GM23338 (cell line): ENCODE measurements around the gene GADL1. TPM values are rescaled to one million over a fixed set of nuclear protein-coding genes. Genes with fewer than 3 reads are reported as not detected.

Source experiments
- ATAC-seq: fragments of 200-7000 bp; cut with Tn5 transposase; 3 replicates; pipeline ENCODE4 v1.9.1; 2020
- DNase-seq: peaks from one replicate; pipeline ENCODE4 v3.0.0-alpha.2; 2015; ENCODE audit warnings: low spot score
- H2AFZ ChIP-seq: fragments of 200-600 bp; sonication (generic); 2 replicates; pipeline ENCODE4 v1.8.0; 2016; ENCODE audit warnings: antibody characterized with exemption, mild to moderate bottlenecking, moderate library complexity
- H3F3A ChIP-seq: fragments of 200-600 bp; sonication (generic); replicated peaks from 2 replicates; pipeline ENCODE4 v1.8.0; 2017; ENCODE audit warnings: antibody characterized with exemption, mixed run types, low read depth
- H3K27ac ChIP-seq: fragments of 200-600 bp; sonication (generic); 2 replicates; pipeline ENCODE4 v1.6.1; 2016; ENCODE audit warnings: low read depth
- H3K27me3 ChIP-seq: fragments of 200-600 bp; sonication (generic); 2 replicates; pipeline ENCODE4 v1.8.0; 2016; ENCODE audit warnings: mild to moderate bottlenecking, mixed run types, moderate library complexity; ENCODE audit not compliant: insufficient read depth
- H3K36me3 ChIP-seq: fragments of 200-600 bp; sonication (generic); 2 replicates; pipeline ENCODE4 v1.8.0; 2016; ENCODE audit warnings: mild to moderate bottlenecking; ENCODE audit not compliant: insufficient read depth
- H3K4me1 ChIP-seq: fragments of 200-600 bp; sonication (generic); 2 replicates; pipeline ENCODE4 v1.8.0; 2016; ENCODE audit warnings: mild to moderate bottlenecking, moderate library complexity; ENCODE audit not compliant: insufficient read depth
- H3K4me2 ChIP-seq: fragments of 200-600 bp; sonication (generic); 2 replicates; pipeline ENCODE4 v1.7.1; 2017; ENCODE audit warnings: mixed run types
- H3K4me3 ChIP-seq: fragments of 200-600 bp; sonication (generic); 2 replicates; pipeline ENCODE4 v1.6.1; 2016; ENCODE audit warnings: mixed run types
- H3K79me2 ChIP-seq: fragments of 200-600 bp; sonication (generic); replicated peaks from 2 replicates; pipeline ENCODE4 v1.8.0; 2017; ENCODE audit warnings: mild to moderate bottlenecking; ENCODE audit not compliant: insufficient read depth
- H3K9me2 ChIP-seq: fragments of 200-600 bp; sonication (generic); 2 replicates; pipeline ENCODE4 v1.8.0; 2017; ENCODE audit not compliant: insufficient read depth
- H4K20me1 ChIP-seq: fragments of 200-600 bp; sonication (generic); replicated peaks from 2 replicates; pipeline ENCODE4 v1.8.0; 2017; ENCODE audit warnings: mild to moderate bottlenecking; ENCODE audit not compliant: insufficient read depth
- H3K27ac Mint-ChIP-seq: 2 replicates; pipeline ENCODE4 v1.8.0; 2020; ENCODE audit warnings: inconsistent platforms, mild to moderate bottlenecking, moderate library complexity, mixed read lengths
- H3K27me3 Mint-ChIP-seq: 3 replicates; pipeline ENCODE4 v1.8.0; 2022; ENCODE audit warnings: low read depth, mild to moderate bottlenecking, moderate library complexity, mixed read lengths, inconsistent platforms; ENCODE audit not compliant: insufficient read depth, poor library complexity
- H3K36me3 Mint-ChIP-seq: 3 replicates; pipeline ENCODE4 v1.8.0; 2021; ENCODE audit warnings: low read depth, mild to moderate bottlenecking, inconsistent platforms, moderate library complexity, mixed read lengths
- H3K4me1 Mint-ChIP-seq: 3 replicates; pipeline ENCODE4 v1.8.0; 2020; ENCODE audit warnings: mild to moderate bottlenecking, inconsistent platforms, mixed read lengths
- H3K4me3 Mint-ChIP-seq: 3 replicates; pipeline ENCODE4 v1.8.0; 2021; ENCODE audit warnings: moderate library complexity, mild to moderate bottlenecking, inconsistent platforms, mixed read lengths
- H3K9me3 Mint-ChIP-seq: 3 replicates; pipeline ENCODE4 v1.8.0; 2020; ENCODE audit warnings: moderate library complexity, mild to moderate bottlenecking, inconsistent platforms, mixed read lengths
- CREB1 ChIP-seq: fragments of 250-450 bp; sonication (Bioruptor Pico); IDR thresholded peaks from 2 replicates; pipeline ENCODE4 v1.5.0; 2020; ENCODE audit warnings: low read depth, mild to moderate bottlenecking, moderate library complexity
- EZH2phosphoT487 ChIP-seq: fragments of 200-600 bp; sonication (generic); IDR thresholded peaks from one replicate; pipeline ENCODE4 v1.8.1; 2018; ENCODE audit warnings: antibody characterized with exemption; ENCODE audit not compliant: unreplicated experiment
- NANOG ChIP-seq: IDR thresholded peaks from 2 replicates; pipeline ENCODE4 v1.6.1; 2016; ENCODE audit warnings: antibody characterized with exemption, borderline replicate concordance
- POLR2AphosphoS5 ChIP-seq: IDR thresholded peaks from 2 replicates; pipeline ENCODE4 v1.6.1; 2016; ENCODE audit warnings: antibody characterized with exemption, low read depth
- STAT1 ChIP-seq: IDR thresholded peaks from one replicate; pipeline ENCODE4 v1.6.1; 2016; ENCODE audit warnings: antibody characterized with exemption; ENCODE audit not compliant: unreplicated experiment
- ZNF114 ChIP-seq: fragments of 250-450 bp; sonication (Bioruptor Pico); IDR thresholded peaks from 2 replicates; pipeline ENCODE4 v1.5.0; 2020; ENCODE audit warnings: mild to moderate bottlenecking, moderate library complexity
- ZNF331 ChIP-seq: fragments of 250-450 bp; sonication (Bioruptor Pico); IDR thresholded peaks from 2 replicates; pipeline ENCODE4 v1.5.0; 2020; ENCODE audit warnings: low read depth, mild to moderate bottlenecking, moderate library complexity
- polyA plus RNA-seq: library from polyadenylated mRNA; unstranded; fragments of >200 nt; fragmentation: Nextera tagmentation; extraction: Ambion mirVana; gene quantifications from 2 replicates; pipeline ENCODE4 v1.2.1, GENCODE V29; 2016
- total RNA-seq: library from RNA; depleted of rRNA; stranded (reverse); fragments of >200 nt; shearing (Covaris generic); gene quantifications from 2 replicates; pipeline ENCODE4 v1.2.3, GENCODE V29; 2014
- TF ChIP-seq, protein P1 (sequence below): IDR thresholded peaks from one replicate; pipeline ENCODE4 v1.6.1; 2018; ENCODE audit warnings: antibody characterized with exemption; ENCODE audit not compliant: unreplicated experiment
- TF ChIP-seq, protein P2 (sequence below): IDR thresholded peaks from 2 replicates; pipeline ENCODE4 v1.6.1; 2016; ENCODE audit warnings: antibody characterized with exemption
- TF ChIP-seq, protein P3 (sequence below), 2 experiments: fragments of 200-600 bp in 1 of 2; sonication (generic) in 1 of 2; conservative IDR thresholded peaks; 2 replicates each; pipeline versions ENCODE4 v1.5.1 to v1.6.1; 2016 to 2017; ENCODE audit warnings: antibody characterized with exemption in 2 of 2, low read depth in 2 of 2, mild to moderate bottlenecking in 2 of 2, moderate library complexity in 1 of 2

The GADL1 gene
- total and polyA plus RNA-seq, 2 experiments from 2014 or later = 0.35 to 0.50 TPM

DNA sequence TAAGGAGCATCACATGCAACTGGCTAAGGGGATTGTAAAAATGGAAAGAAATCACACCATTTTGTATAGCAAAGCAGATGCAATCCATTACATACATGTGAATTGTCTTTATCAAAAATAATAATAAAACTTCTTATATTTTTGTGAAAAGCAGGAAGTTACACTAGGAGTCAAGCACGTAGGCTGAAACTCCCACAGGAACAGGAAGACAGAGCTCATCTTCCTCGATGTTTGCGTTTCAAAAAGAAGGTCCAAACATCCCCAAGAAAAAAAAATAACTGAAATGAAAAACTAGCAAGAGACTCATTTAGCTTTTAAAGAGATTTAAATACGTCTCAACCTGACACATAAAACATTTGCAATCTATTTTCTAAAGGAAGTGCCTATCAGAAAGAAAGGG, 181.5 kb downstream of the GADL1 start (continued):
- TF ChIP-seq, protein P1, sequence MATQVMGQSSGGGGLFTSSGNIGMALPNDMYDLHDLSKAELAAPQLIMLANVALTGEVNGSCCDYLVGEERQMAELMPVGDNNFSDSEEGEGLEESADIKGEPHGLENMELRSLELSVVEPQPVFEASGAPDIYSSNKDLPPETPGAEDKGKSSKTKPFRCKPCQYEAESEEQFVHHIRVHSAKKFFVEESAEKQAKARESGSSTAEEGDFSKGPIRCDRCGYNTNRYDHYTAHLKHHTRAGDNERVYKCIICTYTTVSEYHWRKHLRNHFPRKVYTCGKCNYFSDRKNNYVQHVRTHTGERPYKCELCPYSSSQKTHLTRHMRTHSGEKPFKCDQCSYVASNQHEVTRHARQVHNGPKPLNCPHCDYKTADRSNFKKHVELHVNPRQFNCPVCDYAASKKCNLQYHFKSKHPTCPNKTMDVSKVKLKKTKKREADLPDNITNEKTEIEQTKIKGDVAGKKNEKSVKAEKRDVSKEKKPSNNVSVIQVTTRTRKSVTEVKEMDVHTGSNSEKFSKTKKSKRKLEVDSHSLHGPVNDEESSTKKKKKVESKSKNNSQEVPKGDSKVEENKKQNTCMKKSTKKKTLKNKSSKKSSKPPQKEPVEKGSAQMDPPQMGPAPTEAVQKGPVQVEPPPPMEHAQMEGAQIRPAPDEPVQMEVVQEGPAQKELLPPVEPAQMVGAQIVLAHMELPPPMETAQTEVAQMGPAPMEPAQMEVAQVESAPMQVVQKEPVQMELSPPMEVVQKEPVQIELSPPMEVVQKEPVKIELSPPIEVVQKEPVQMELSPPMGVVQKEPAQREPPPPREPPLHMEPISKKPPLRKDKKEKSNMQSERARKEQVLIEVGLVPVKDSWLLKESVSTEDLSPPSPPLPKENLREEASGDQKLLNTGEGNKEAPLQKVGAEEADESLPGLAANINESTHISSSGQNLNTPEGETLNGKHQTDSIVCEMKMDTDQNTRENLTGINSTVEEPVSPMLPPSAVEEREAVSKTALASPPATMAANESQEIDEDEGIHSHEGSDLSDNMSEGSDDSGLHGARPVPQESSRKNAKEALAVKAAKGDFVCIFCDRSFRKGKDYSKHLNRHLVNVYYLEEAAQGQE = no peak
- TF ChIP-seq ZNF331 (CRISPR knock-in tag) = no peak
- no peak for TF ChIP-seq ZNF114 (CRISPR knock-in tag)
- TF ChIP-seq POLR2AphosphoS5 = no peak
- TF ChIP-seq STAT1 = no peak
- TF ChIP-seq EZH2phosphoT487 = no peak
- TF ChIP-seq, protein P2, sequence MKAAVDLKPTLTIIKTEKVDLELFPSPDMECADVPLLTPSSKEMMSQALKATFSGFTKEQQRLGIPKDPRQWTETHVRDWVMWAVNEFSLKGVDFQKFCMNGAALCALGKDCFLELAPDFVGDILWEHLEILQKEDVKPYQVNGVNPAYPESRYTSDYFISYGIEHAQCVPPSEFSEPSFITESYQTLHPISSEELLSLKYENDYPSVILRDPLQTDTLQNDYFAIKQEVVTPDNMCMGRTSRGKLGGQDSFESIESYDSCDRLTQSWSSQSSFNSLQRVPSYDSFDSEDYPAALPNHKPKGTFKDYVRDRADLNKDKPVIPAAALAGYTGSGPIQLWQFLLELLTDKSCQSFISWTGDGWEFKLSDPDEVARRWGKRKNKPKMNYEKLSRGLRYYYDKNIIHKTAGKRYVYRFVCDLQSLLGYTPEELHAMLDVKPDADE = no peak
- TF ChIP-seq, protein P3, sequence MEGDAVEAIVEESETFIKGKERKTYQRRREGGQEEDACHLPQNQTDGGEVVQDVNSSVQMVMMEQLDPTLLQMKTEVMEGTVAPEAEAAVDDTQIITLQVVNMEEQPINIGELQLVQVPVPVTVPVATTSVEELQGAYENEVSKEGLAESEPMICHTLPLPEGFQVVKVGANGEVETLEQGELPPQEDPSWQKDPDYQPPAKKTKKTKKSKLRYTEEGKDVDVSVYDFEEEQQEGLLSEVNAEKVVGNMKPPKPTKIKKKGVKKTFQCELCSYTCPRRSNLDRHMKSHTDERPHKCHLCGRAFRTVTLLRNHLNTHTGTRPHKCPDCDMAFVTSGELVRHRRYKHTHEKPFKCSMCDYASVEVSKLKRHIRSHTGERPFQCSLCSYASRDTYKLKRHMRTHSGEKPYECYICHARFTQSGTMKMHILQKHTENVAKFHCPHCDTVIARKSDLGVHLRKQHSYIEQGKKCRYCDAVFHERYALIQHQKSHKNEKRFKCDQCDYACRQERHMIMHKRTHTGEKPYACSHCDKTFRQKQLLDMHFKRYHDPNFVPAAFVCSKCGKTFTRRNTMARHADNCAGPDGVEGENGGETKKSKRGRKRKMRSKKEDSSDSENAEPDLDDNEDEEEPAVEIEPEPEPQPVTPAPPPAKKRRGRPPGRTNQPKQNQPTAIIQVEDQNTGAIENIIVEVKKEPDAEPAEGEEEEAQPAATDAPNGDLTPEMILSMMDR (conservative IDR thresholded peaks at IDR 0.05; ENCODE audit: low read depth in 2 of 2) = no peak
- TF ChIP-seq CREB1 (CRISPR knock-in tag) = no peak

DNA sequence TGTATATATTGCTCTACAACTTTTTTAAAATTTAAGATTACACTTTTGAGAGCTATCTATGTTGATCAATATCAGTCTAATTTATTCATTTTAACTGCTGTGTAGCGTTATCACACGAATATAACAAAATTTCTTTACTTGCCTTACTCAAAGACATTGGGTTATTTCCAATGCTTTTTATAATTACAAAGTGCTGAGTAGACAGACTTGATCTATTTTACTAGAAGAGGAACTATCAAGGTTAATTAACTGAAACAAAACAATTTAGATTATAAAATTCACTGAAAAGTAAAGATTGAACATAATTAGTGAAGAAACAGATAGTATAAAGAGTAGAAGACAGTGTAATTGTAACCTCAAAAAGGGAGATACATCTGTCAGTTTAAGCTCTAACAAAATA, 182.6 kb downstream of the GADL1 start:
- peaks cover 2% of the 10 kb centered on the region; the same call in 1 of the 3 replicates for H3K4me1 Mint-ChIP-seq
- H3K79me2 ChIP-seq = no peaks in the 10 kb centered on the region
- peaks cover 5% of the 10 kb centered on the region; the same call in 2 of the 3 replicates for H3K36me3 Mint-ChIP-seq
- no peaks in the 10 kb centered on the region for H3F3A ChIP-seq
- DNase-seq (no peak), ATAC-seq (no peak)
- H3K36me3 ChIP-seq = no peaks in the 10 kb centered on the region
- no peak overlapping the region for H3K4me3 ChIP-seq
- no peaks in the 10 kb centered on the region for H3K27me3 Mint-ChIP-seq
- no peak overlapping the region for H3K4me3 Mint-ChIP-seq
- H3K27ac ChIP-seq = no peak overlapping the region
- H3K9me3 Mint-ChIP-seq = peaks cover 4% of the 10 kb centered on the region
- no peak overlapping the region for H3K4me2 ChIP-seq
- TF ChIP-seq NANOG (no peak), ZNF331 (CRISPR knock-in tag) (no peak), STAT1 (no peak)
- TF ChIP-seq, protein P2 = no peak
- 0 out of 2 replicates have a peak, but pooled peaks cover 3% of the 10 kb centered on the region for H3K9me2 ChIP-seq
- no peaks in the 10 kb centered on the region for H3K4me1 ChIP-seq
- no peaks in the 10 kb centered on the region for H3K27me3 ChIP-seq
- H2AFZ ChIP-seq = no peak overlapping the region
- no peak overlapping the region for H3K27ac Mint-ChIP-seq
- no peaks in the 10 kb centered on the region for H4K20me1 ChIP-seq
